Fibroblast of skin of left quadriceps (primary cell): ENCODE data around the gene LRRC26.

ENCODE experiments used
- DNase-seq, 2 experiments: peaks; one replicate each; pipeline ENCODE4 v3.0.0-alpha.2; 2013; ENCODE audit warnings: low read depth in 2 of 2

The LRRC26 gene

GRCh38 chr9:137199411-137200121 lies 29.7 kb upstream of the LRRC26 start:
- no peak for DNase-seq

GRCh38 chr9:137198902-137199283 lies 29.0 kb upstream of the LRRC26 start:
- DNase-seq, result no peak

GRCh38 chr9:137198051-137198901 lies 28.4 kb upstream of the LRRC26 start:
- DNase-seq, result no peak

- no peak for DNase-seq
These were observed 25.8 kb upstream of the LRRC26 start for GRCh38 chr9:137195525-137196220.

GRCh38 chr9:137194909-137195308 lies 25.1 kb upstream of the LRRC26 start:
- DNase-seq, result no peak

GRCh38 chr9:137194388-137194787 lies 24.5 kb upstream of the LRRC26 start:
- DNase-seq, result no peak

DNA sequence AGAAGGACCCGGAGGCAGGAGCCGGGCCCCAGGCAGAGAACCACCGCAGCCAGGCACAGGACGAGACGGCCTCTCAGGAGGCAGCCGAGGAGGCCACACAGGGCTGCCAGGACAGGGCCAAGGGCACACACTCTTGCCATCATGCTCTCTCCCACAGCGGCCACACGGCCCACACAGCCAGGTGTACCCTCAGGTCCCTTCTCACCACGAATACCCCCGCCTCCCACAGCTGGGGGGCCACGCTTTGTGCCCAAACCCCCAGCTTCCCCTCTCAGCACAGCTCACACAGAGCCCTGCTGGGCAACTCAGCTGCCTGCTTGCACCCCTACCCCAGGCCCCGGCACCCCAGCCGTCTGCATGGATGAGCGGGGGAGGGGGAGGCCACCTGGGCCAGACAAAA lies 23.9 kb upstream of the LRRC26 start:
- DNase-seq, result no peak

DNA sequence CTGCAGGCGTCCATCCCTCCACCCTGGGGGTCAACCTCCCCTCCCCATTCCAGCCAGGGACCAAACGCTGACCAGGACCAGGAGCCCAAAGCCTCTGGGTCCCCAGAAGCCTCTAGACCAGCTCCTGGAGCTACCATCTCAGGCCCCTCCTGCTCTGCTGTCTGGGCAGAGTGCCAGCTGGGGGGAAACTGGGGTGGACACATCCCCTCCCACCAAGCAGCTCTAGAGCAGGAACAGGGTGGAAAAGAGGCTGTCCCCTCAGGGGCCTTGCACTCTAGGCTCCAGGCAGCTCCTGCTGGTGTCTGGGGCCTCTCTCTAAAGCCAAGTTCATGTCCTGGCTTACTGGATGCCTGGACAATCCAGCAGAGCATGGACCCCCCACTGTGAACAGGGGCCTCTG lies 23.0 kb upstream of the LRRC26 start:
- no peak for DNase-seq

- no peak for DNase-seq
These were observed 22.6 kb upstream of the LRRC26 start for GRCh38 chr9:137192448-137192780.

DNA sequence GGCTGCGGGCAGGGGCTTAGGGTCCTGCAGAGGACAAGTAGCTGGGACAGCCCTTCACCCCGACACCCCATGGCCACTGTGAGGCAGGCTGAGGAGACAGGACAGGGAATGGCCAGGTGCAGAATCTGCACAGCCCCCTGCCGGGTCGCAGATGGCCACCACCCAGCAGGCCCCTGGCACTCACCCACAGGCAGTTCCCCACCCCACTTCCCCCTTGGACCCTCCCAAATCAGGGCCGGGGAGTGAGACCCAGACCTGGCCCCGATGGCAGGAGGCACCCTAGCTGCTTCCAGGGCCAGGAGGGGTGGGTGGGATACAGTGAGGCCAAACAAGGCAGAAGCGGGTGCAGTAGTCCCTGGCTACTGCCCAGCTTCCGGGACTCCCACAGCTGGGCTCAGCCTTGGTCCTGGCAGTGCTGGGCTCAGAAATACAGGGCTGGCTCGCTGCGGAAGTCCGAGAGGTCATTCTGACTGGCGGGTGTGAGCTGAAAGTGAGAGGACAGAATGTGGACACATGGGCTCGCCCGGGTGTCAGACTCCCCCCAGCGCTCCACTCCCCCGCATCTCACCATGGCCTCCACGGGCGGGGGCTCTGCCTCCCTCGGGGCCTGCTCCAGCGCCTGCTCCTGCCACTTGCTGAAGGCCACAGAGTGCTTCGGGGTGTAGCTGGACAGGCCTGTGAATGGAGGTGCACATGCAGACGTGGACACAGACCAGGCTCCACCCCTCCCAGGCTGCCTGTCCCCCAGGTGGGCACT lies 22.0 kb upstream of the LRRC26 start:
- no peak for DNase-seq

DNA sequence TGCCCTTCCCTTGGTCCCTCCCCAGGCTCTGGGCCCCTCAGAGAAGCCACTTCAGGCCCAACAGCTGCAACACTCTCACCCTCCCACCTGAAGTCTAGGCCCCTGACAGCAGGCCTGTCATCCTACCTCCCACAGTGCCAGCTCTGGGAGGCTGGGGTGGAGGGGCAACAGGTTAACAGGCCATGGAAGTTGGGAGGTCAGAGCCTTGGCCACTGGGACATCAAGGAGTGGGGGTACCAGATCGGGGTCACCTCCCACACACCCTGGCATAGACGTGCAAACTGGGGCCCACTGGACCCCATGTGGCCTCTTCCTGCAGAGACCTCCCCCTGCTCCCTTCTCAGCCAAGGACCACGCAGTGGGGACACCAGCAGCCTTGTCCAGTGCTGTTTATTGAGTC lies 21.4 kb upstream of the LRRC26 start:
- no peak for DNase-seq

DNA sequence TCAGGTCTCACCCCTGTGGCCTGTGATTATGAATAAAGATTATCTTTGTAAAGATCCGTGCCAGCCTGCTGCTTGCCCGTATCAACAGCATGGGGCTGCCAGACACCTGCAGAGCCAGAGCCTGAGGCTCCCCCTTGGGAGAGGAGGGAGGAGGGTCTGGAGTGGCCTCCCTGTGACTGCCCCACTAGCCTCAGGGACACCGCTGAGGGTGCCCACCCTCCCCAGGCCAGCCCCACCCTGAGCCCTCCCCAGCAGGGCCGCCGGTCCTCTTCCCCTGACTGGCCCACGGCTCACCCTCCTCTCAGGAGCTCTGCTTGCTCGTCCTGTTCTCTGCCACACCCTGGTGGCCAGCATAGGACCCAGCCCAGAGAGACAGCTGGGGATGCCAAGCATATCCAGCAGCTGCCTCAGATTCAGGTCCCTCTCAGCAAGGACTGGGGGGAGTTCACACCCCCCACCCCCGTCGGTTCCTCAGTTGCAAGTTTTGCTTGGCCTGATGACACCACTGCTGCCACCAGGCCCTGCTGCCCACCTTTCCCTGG lies 20.5 kb upstream of the LRRC26 start:
- no peak for DNase-seq

DNA sequence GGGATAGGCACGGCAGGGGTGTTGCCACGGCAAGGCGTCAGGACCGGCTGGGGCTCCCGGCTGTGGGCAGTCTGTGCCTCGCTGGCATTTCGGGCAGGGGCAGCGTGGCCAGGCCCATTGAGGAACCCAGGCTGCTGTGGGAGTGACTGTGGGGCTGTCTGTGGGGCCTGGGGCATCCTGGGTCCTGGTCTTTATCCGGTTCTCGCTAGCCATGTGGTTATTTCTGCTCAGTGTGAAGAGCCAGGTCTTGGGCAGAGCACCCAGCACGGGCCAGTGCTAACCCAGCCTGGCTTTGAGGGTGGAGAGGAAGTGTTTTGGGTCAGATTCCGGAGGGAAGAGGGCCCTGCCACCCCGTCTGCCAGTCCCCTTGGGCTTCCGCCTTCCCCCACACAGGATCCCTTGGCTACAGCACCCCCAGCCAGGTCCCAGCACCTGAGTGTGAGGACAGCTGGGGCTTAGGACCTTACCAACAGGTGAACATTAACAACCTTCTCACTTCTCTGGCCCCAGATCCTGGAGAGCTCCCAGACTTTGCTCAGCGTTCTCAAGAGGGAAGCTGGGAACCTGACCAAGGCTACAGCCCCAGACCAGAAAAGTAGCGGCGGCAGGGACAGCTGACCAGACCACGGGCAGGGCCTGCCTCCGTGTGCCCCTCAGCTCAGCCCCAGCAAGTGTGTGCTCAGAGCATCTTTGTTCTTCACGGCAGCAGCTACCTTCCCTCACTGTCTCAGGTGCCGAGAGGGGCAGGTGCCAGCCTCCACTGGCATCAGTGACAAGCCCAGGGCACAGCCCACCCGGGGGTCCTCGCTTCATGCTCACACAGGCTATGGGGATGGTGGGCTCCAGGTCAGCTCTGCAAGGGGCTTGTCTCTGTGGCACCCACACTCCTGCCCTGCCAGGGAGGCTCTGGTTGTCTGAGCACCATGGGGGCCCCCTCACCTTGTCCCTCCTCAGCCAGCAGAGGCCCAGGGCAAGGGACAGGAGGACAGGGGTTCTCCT lies 19.7 kb upstream of the LRRC26 start:
- no peak for DNase-seq

GRCh38 chr9:137188490-137189296 lies 18.8 kb upstream of the LRRC26 start, which contains the start of the genes ANAPC2 and SSNA1:
TSS of gene ANAPC2 (minus strand) at chr9:137188560. CDS start at chr9:137188532, 28 bp downstream.
TSS of gene SSNA1 (plus strand) at chr9:137188676. CDS start at chr9:137188727, 51 bp downstream.
- DNase-seq, result peak; percentile 80

DNA sequence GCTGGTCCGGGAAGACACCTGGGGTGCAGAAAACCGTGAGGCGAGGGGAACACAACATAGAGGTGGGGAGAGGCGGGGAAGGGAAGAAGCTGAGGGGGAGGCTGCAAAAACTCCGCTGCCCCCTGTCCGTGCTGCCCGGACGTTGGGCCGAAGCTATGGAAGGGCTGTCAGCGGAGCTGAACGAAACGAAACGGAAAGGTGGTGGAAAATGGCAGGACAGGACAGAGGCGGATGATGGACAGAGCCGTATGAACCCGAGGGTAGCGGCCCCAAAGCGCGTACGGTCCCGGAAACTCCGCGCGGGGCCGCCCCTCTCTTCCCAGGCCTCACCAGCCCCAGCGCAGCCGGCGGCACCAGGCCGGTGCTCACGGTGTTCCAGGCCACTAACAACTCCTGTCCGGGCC lies 18.2 kb upstream of the LRRC26 start:
- no peak for DNase-seq

DNA sequence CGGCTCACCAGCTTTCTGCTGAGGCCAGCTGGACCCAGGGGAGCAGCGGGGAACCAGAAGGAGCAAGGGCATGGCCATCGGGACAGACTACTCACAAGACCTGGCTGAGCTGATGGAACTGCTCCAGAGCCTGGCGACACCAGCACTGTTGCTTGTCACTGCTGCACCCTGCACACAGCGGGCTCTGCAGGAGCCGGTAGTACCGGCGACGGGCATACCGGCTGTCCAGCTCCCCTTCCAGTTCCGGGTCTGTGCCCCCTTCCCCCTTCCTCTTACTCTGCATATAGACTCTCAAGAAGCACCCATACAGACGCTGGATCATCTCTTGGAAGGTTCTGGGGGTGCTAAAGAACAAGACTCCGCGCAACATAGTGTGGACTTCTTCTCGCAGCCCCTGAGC lies 17.5 kb upstream of the LRRC26 start:
- DNase-seq, result no peak

- DNase-seq, result no peak
These were observed 16.5 kb upstream of the LRRC26 start for GRCh38 chr9:137186385-137186784.

DNA sequence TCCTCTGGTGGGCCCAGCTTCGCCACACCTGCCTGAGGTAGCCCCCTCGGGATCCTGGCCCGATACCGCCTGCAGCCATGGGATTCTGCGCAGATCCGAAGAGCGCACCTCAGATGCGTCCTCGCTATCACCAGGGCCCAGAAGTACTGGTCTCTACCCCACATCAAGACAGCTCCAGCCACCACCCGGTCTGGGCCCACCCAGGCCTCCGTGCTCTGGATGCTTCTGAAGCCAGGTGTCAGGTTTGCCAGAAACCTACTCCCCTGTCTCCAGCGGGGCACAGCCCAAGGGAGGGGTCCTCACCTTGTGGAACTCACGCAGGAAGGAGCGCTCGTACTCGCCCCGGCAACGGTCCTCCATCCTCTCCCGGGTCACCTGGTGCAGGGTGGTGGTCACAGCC lies 16.1 kb upstream of the LRRC26 start:
- DNase-seq, result no peak

GRCh38 chr9:137184881-137185660 lies 15.2 kb upstream of the LRRC26 start:
- no peak for DNase-seq
